DMS53 treated with DMSO at 0.1 percent for 48 hours (cell line): ENCODE data around the gene HELZ.
"Not testable (repeated sequence)": the region's sequence is repeated elsewhere in the genome, so short reads cannot be mapped to it uniquely, and the experiment has no call there.

Experiments used
- DNase-seq: peaks from one replicate; lab custom pipeline; 2025; ENCODE audit not compliant: unreplicated experiment; lab: John Stamatoyannopoulos, UW

The HELZ gene

DNA sequence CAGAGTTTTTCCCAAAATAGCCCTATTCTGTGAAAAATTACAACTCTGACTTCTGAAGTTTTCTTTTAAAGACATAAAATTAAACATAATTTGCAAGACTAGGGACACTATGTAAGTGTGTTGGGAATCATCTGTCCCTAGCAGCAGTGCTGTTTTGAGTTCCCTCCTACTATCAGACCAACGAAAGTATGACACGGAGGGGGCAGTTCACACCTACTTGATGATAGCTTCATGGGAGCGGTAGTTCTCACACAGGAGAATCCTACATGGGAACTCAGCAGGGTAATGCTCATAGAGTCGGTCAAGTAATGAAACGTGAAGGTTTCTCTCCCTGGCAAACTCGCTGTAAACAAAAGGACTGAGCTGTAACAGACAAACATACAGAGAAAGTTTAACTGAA is 96.6 kb downstream of the HELZ start:
- no peak for DNase-seq

DNA sequence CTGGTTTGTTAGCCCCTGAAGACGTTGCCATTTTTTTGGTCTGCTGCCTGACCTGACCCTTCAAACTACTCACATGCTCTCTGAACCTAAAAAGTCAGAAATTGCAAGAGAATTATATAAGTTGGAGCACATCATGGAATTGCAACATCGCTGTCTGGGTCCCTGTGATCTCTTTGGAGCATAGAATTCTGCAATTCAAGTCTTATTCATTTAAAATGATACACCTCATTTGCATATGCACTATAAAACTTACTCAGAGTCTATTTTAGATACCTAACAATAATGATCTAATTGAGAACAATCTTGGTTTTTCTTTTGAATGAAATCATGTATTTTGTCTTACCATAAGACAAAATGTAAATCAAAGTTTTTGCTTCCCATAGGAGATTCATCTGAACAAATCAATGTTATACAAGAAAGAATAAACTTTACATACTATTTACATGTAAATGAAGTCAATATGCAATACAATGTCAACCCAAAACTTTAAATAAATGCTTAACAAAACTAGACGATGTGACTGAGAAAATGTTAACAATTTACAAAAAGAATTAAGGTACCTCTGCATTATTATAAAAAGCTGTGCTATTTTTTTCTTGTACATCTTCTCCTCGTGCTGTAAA is 99.7 kb downstream of the HELZ start:
- no peak for DNase-seq

DNA sequence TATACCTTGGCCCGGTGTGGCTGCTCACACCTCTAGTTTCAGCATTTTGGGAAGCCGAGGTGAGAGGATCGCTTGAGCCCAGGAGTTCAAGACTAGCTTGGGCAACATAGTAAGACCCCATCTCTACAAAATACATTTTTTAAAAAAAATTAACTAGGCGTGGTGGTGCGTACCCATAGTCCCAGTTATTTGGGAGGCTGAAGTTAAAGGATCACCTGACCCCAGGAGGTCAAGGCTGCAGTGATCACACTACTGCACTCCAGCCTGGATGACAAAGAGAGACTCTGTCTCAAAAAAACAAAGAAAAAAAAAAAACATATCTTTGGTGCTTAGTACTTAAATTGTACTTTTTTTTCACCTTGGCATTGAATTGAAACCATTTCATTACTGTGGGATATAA is 101.7 kb downstream of the HELZ start:
- no peak for DNase-seq

DNA sequence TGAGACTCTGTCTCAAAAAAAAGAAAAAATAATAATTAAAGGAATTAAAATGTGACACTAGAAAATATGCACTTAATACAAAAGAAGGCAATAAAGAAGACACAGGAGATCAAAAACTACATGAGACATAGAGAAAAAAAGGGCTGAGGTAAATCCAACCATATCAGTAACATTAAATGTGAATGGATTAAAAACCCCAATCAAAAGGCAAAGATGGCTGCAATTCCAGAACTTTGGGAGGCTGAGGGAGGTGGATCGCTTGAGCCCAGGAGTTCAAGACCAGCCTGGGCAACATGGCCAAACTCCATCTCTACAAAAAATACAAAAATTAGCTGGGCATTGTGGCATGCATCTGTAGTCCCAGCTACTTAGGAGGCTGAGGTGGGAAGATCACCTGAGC is 103.0 kb downstream of the HELZ start:
- not testable (repeated sequence) for DNase-seq

DNA sequence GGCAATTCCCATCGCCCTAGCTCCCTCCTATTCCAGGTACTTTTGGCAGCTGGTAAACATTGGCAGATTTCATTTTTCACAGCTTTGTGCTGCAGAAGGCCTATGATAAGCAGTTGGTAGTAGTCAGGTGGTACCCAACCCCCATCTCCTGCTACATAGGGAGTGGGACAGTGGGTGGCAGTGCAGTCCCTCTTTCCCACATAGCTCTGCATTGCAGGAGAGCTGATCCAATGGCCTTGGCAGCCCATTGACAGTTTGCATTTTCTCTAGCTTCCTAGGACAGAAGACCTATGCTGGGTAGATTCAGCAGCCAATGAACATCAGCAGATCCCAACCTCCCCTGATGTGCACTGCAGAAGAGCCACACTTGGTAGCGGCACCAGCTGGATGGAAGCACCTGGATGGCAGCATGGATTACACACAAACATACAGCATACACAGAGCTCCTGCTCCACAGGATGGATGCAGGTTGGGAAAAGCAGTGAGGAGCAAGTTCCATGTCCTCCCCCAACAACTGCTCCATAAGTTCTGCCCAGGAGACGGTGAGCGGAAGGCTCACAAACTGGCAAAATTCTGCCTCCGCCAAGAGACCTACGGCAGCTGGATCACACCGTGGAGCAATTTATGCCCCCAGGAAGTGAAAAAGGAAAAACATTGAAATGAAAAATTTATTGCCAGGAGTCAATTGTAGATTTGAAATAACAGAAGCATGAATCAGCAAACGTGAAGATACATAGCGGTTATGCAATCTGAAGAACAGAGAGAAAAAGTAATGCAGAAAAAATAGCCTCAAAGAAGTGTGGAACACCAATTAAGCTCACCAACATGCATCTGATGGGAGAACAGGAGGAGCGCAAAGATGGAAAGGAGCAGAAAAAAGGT is 105.0 kb downstream of the HELZ start:
- no peak for DNase-seq

DNA sequence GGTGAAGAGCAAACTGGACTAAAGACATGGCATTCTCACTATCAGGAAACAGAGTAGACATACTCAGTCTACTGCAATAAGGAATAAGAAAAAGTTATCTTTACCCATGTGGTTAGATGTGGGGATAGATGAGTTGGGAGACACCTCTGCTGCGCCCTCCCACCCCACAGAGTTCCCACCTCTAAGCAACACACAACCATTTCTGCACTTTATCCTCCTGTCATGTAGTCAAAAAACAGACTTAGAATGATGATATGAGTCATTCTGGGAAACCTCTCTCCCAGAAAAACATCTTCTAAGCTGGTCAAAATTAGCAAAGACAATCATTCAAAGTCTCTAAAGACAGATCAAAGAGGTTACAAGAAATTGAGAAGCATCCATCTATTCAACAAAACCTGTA is 105.7 kb downstream of the HELZ start:
- DNase-seq, result no peak

DNA sequence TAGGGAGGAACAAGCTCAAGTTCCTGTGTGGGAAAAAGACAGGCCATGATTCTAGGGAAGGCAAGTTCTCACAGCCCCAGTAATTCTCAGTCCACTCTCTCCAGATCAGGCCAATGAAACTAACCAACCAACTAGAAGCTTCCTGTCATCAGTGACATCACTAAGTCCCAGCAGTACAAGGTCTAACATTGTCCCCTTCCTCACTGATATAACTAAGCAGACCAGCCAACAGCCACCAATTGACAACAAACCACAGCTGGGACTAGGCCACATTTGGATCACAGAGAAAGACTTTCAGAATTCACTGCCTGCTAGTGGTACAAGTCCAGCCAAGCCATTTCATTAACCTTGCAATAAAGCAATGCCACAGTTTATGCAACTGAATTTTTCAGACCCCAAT is 106.6 kb downstream of the HELZ start:
- DNase-seq, result no peak

DNA sequence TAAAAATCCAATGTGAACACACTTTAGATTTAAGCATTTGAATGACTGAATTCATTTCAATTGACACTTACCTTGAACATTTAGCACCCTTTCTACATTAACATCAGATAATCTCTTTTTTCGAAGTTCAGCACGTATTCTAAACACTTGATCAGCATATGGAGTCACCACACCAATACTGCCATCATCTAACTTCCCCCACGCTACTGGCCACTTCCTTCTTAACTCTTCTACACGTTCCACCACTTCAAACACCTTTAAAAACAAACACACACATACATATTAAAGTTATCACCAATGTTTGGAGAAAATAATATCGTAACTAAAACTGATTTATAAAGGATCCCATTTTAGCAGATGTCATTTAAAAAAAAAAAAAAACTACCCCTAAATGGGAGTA is 107.1 kb downstream of the HELZ start:
- no peak for DNase-seq

DNA sequence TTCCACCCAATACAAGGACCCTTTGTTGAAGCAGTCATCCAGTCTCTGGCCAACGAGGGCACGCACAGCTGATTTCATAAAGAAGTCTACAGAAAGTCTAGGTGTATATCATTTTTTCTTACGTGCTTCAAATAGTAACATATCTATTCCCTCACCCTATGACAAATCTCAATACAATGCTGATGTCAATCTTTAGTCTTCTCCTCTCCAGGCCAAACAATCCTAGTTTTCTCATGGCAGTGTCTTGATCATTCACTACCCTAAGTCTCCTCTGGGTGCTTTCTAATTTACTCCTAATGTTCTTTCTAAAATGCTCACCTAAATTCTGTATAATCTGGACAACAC is 108.0 kb downstream of the HELZ start:
- DNase-seq, result no peak

DNA sequence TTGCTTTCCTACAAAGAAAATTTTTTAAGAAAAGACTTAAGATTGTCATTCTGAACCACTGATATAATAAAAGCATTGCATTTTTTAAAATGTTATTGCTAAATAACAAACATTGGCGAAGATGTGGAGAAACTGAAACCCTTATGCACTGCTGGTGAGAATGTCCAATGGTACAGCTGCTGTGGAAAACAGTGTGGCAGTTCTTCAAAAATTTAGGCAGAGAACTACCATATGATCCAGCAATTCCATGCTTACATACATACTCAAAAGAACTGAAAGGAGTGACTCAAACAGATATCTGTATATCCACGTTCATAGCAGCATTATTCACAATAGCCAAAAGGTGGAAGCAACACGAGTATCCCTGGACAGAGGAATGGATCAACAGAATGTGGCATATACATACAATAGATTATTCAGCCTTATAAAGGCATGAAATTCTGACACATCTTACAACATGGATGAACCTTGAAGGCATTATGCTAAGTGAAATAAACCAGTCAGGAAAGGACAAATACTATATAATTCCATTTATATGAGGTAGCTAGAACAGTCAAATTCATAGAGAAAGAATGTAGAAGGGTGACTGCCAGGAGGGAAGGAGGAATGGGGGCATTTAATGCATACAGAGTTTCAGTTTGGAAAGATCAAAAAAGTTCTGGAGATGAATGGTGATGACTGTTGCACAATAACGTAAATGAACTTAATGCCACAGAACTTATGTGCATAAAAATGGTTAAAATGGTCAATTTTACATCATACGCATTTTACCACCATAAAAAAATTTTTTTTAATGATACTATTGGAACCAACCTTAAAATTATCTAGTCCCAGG is 108.6 kb downstream of the HELZ start:
- DNase-seq, result no peak

DNA sequence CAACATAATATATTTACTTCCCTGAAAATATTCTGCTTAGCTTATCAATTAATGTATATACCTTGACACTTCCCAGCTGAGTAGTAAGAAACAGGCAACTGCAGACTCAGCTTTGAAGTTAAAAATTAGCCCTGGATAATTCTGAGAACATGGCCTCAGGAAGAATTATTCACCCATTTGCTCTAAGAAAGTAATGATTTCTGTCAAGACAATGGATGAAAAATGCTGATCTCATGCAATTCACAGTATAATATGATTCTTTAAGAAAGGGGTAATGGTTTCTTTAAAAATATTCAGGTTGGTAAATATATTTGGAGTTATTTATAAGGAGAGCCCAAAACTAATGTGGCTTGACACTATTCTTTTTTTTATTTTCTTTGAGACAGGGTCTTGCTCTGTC is 111.8 kb downstream of the HELZ start:
- no peak for DNase-seq

DNA sequence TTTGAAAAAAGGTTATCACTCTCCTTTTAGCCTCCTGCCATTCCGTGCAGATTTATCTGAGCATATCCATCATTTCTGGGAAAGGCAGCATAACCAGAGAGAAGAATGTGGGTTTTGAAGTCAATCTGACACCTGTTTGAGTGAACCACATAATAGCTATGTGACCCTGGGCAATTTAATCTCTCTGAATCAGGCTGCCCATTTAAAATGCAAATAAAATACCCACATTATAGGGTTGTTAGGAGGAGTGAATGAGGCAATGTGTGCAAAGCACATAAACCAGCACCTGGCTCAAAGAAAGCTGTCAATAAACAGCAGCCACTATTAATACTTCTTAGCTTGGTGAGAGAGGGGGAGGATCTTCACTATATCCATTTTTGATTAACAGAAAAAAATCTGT is 112.6 kb downstream of the HELZ start:
- DNase-seq, result peak; percentile 8

DNA sequence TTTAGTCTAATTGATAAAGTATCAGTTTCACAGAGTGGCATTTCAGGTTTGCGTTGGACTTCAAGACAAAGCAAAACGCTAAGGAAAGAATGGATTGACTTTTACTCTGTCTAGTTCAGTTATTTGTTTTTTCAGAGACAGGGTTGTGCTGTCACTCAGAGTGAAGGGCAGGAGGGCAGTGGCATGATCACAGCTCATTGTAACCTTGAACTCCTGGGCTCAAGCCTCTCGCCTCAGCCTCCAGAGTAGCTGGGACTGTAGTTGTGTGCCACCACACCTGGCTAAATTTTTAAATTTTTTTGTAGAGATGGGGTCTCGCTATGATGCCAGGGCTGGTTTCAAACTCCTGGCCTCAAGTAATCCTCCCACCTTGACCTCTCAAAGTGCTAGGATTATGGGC is 114.2 kb downstream of the HELZ start:
- no peak for DNase-seq

DNA sequence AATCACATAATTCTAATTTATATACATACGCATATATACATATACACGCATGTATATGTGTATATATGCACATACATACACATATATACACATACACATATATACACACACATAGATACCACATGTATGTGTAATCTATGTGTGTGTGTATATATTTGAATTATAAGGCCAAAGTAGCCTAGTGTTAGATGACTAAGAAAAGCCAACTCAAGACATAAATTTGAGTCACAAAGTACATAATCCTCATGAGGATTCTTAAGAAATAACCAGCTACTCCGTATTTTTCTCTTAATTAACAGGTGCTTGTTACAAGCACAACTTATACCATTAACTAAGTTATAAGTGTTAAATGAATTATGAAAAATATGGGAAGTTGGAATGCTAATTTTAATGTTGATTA is 115.7 kb downstream of the HELZ start:
- no peak for DNase-seq

DNA sequence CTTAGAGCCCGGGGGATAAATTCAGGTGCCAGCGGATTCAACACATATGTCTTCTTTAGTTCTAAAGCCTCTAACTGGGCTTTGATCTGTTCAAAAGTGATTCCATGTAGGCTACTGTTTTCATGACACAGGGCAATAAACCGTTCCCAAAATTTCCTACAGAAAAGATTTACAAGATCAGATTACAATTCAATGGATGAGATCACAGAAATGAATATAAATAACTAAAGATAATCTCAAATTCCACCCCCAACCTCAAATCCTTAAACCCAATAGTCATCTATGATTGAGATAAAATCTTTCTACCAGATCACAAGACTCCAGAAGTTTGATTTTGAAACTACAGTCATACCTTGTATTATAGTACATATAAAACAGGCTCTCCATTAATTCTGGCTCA is 116.3 kb downstream of the HELZ start:
- no peak for DNase-seq

DNA sequence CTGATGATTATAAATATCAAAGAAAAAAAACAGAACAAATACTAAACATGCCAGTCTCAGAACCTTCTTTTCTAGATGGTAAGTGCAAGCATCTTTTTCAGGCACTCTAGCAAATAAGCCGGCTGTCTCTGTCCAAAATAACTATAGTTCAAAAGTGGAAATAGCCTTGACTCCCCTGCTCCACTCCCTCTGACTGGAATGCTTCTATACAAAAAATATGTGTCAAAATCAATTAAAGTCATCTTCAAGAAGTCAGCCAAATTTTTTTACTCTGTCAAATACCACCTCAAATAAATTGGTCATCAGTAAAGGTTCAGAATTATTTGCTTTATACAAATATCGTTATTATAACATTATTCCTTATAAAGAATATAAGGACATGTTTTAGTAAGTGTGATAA is 117.1 kb downstream of the HELZ start:
- DNase-seq, result no peak

DNA sequence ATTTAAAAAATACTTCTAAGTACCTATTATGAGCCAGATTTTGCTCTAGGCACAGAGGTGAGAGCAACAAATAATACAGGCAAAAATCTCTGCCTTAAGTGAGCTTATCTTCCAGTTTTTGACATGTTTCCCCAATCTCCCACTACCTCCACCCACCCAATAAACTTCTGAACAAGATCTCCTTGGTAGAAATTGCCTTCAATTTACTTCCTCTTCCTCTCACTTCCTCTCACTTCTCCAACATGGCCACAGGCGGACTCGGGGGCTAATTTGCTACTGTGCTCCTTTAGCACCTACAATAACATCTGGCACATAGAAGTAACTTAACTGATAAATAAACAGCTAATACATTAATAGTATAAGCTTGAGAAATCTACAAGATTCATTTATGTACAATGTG is 118.0 kb downstream of the HELZ start:
- no peak for DNase-seq

DNA sequence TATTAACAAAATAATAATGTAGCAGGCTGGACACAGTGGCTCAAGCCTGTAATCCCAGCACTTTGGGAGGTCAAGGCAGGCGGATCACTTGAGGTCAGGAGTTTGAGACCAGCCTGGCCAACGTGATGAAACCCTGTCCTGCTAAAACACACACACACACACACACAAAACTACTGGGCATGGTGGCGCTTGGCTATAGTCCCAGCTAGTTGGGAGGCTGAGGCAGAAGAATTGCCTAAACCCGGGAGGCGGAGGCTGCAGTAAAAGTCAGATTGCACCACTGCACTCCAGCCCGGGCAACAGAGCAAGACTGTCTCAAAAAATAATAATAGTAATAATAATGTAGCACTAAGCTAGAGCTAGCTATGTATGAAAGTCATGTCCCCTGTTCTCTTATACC is 118.5 kb downstream of the HELZ start:
- not testable (repeated sequence) for DNase-seq

DNA sequence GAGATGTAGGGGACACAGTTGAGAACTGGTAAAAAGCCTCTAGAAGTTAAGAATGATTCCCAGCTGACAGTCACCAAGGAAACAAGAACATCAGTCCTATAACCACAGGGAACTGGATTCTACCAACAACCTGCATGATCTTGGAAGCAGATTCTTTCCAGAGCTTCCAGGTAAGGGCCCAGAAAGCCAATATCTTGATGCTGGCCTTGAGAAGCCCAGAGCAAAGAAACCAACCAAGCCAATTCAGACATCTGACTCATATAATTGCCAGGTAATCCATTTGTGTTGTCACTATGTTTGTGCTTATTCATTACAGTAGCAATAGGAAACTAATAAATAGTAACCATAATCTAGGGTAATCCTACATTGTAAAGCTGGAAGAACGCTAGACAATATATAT is 119.1 kb downstream of the HELZ start:
- no peak for DNase-seq

DNA sequence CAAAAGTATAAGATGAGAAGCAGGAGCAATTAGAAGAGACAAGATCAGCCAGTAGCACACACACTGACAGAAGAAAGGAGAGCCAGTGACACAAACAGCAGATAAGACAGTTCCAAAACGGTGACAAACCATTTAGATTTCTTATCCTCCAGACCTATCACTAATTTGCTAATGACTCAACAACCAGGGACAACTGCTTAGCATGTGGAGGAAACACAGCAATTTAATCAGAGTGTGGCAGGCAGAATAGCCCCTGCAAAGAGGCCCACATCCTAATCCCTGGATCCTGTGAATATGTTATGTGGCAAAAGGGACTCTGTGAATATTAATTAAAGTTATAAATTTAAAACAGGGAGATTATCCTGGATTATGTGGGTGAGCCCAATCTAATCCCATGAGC is 119.6 kb downstream of the HELZ start:
- no peak for DNase-seq

DNA sequence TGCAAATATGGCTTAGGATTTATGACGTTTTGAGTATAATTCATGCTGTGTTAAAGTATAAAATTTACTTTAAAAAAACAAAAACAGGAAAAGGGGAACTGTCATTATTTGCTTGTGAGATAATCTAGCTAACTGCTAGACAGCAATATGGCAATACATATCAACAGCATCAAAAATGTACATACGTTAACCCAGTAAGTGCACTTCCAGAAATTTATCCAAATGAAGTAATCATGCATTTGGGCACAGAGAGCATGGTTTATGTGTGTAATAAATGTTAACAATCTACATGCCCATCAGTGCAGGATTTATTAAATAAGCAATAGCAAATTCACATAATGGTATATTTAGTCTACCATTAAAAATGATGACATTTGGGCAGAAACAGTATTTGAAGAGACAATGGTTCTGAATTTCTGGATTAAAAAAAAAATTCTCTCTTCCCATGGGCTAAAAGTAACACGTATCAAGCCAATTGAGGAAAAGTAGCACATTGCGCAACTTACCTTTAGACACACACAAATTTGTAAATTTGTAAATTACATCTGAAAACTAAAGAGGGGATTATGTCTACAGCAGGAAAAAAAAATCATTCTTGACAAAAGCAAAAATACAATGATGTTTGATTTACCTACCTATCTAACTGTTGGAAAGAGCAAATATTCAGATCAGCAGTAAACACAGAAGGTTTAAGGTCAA is 120.4 kb downstream of the HELZ start:
- no peak for DNase-seq
